Measurements from ENCODE around the gene SOX5. TPM values are rescaled to one million over a fixed set of nuclear protein-coding genes. Genes with fewer than 3 reads are reported as not detected.
"Not testable (repeated sequence)": the region's sequence is repeated elsewhere in the genome, so short reads cannot be mapped to it uniquely, and the experiment has no call there.

SOX5 gene
- polyA plus RNA-seq, 3 donors, result 5.1 to 7.5 (median 7.3) TPM

- no peak for DNase-seq (ENCODE audit: low read depth in 3 of 3, low spot score in 2 of 3)
Observed at GRCh38 chr12:23851602-23852001, 97.9 kb downstream of the SOX5 start.

GRCh38 chr12:23847857-23848256 is 101.6 kb downstream of the SOX5 start:
- DNase-seq (ENCODE audit: low read depth in 3 of 3, low spot score in 2 of 3), result no peak

- no peak for DNase-seq (ENCODE audit: low read depth in 3 of 3, low spot score in 2 of 3)
Observed at GRCh38 chr12:23843958-23844357, 105.5 kb downstream of the SOX5 start.

- no peak for DNase-seq (ENCODE audit: low read depth in 3 of 3, low spot score in 2 of 3)
Observed at GRCh38 chr12:23834076-23834475, 115.4 kb downstream of the SOX5 start.

- DNase-seq (ENCODE audit: low read depth in 3 of 3, low spot score in 2 of 3), result no peak
Observed at GRCh38 chr12:23831739-23832138, 117.7 kb downstream of the SOX5 start.

GRCh38 chr12:23830210-23830609 is 119.3 kb downstream of the SOX5 start:
- no peak for DNase-seq (ENCODE audit: low read depth in 3 of 3, low spot score in 2 of 3)

- DNase-seq (ENCODE audit: low read depth in 3 of 3, low spot score in 2 of 3), result no peak
Observed at GRCh38 chr12:23827353-23827752, 122.1 kb downstream of the SOX5 start.

- not testable (repeated sequence) for DNase-seq (ENCODE audit: low read depth in 3 of 3, low spot score in 2 of 3)
Observed at GRCh38 chr12:23825124-23825523, 124.3 kb downstream of the SOX5 start.

GRCh38 chr12:23824358-23824757 is 125.1 kb downstream of the SOX5 start:
- no peak for DNase-seq (ENCODE audit: low read depth in 3 of 3, low spot score in 2 of 3)

- DNase-seq (ENCODE audit: low read depth in 3 of 3, low spot score in 2 of 3), result not testable (repeated sequence)
Observed at GRCh38 chr12:23822883-23823282, 126.6 kb downstream of the SOX5 start.

GRCh38 chr12:23817345-23817744 is 132.1 kb downstream of the SOX5 start:
- DNase-seq (ENCODE audit: low read depth in 3 of 3, low spot score in 2 of 3), result no peak

GRCh38 chr12:23816394-23816851 is 133.0 kb downstream of the SOX5 start:
- DNase-seq (ENCODE audit: low read depth in 3 of 3, low spot score in 2 of 3), result no peak

- DNase-seq (ENCODE audit: low read depth in 3 of 3, low spot score in 2 of 3), result no peak
Observed at GRCh38 chr12:23815810-23816209, 133.7 kb downstream of the SOX5 start.

GRCh38 chr12:23813206-23813605 is 136.3 kb downstream of the SOX5 start:
- DNase-seq (ENCODE audit: low read depth in 3 of 3, low spot score in 2 of 3), result no peak

GRCh38 chr12:23810329-23810902 is 139.1 kb downstream of the SOX5 start:
- no peak for DNase-seq (ENCODE audit: low read depth in 3 of 3, low spot score in 2 of 3)

- no peak for DNase-seq (ENCODE audit: low read depth in 3 of 3, low spot score in 2 of 3)
Observed at GRCh38 chr12:23803540-23803939, 145.9 kb downstream of the SOX5 start.

GRCh38 chr12:23795494-23795893 is 154.0 kb downstream of the SOX5 start:
- DNase-seq (ENCODE audit: low read depth in 3 of 3, low spot score in 2 of 3), result no peak

GRCh38 chr12:23781118-23781517 is 168.4 kb downstream of the SOX5 start:
- no peak for DNase-seq (ENCODE audit: low read depth in 3 of 3, low spot score in 2 of 3)

- no peak for DNase-seq (ENCODE audit: low read depth in 3 of 3, low spot score in 2 of 3)
Observed at GRCh38 chr12:23775208-23775607, 174.3 kb downstream of the SOX5 start.

GRCh38 chr12:23771240-23771949 is 178.1 kb downstream of the SOX5 start:
- no peak for DNase-seq (ENCODE audit: low read depth in 3 of 3, low spot score in 2 of 3)

GRCh38 chr12:23770202-23770938 is 179.1 kb downstream of the SOX5 start:
- no peak for DNase-seq (ENCODE audit: low read depth in 3 of 3, low spot score in 2 of 3)

- DNase-seq (ENCODE audit: low read depth in 3 of 3, low spot score in 2 of 3), result no peak
Observed at GRCh38 chr12:23767834-23768233, 181.6 kb downstream of the SOX5 start.

All from right renal cortex interstitium (tissue), 3 donors.